ENCODE results near the gene MTAP. TPM values are rescaled to one million over a fixed set of nuclear protein-coding genes. Genes with fewer than 3 reads are reported as not detected.

MTAP gene
- total and polyA plus RNA-seq, 9 of the 15 experiments (the other 6 are each of a cell fraction or from before 2014, with no cell fraction given): 0.07 TPM; not detected in 8

- intact Hi-C loops (cut with micrococcal nuclease) (no loop called here), in situ Hi-C loops (cut with MboI) (no loop called here)
- ChIA-PET POLR2A (no interaction called here), CTCF (ENCODE audit: low intra/inter-chr PET ratio) (no interaction called here)
- ATAC-seq: no peak
- FAIRE-seq: no peak
- no TSS peak for BruUV-seq (replicated peaks)
- Histone ChIP-seq H3K79me2 (ENCODE audit: control insufficient read depth, insufficient read depth, low read length) (no peaks in the 10 kb centered on the region), H3K9ac (ENCODE audit: insufficient read depth in 1 of 2, low read depth in 2 of 2, low read length in 2 of 2) (no peak overlapping the region), H3K4me2 (ENCODE audit: insufficient read depth, low read length) (no peak overlapping the region), H3K36me3 (ENCODE audit: control insufficient read depth, insufficient read depth, low read length) (no peaks in the 10 kb centered on the region), H3K9me1 (ENCODE audit: control insufficient read depth, insufficient read depth, low read length) (no peaks in the 10 kb centered on the region), H3K27ac (ENCODE audit: extremely low read depth, low read depth, low read length) (no peak overlapping the region), H2AFZ (ENCODE audit: low read depth, low read length) (no peak overlapping the region), H3K9me3 (replicated peaks; ENCODE audit: control insufficient read depth, insufficient read depth, low read depth, low read length) (no peaks in the 10 kb centered on the region), H3K4me1 (replicated peaks in 1 of 2; ENCODE audit: control insufficient read depth in 2 of 2, insufficient read depth in 2 of 2, low read length in 2 of 2) (no peaks in the 10 kb centered on the region), H3K4me3 (no peak overlapping the region), H3K27me3 (ENCODE audit: control insufficient read depth in 2 of 2, insufficient read depth in 2 of 2, low read length in 2 of 2) (no peaks in the 10 kb centered on the region), H4K20me1 (replicated peaks; ENCODE audit: control insufficient read depth, insufficient read depth, low read length) (no peaks in the 10 kb centered on the region)
- WGBS (ENCODE audit: insufficient coverage, low coverage, missing lambda C conversion rate): no CpG with 5 or more reads among the region's 1 CpG
- TF ChIP-seq NCOA4 (IDR thresholded peaks at IDR 0.05; ENCODE audit: partially characterized antibody) (no peak), SRSF9 (IDR thresholded peaks at IDR 0.05; ENCODE audit: borderline replicate concordance, low read depth, low read length) (no peak), PBX2 (CRISPR knock-in tag; IDR thresholded peaks at IDR 0.05; ENCODE audit: low read depth) (no peak), PBX2 (tag; conservative IDR thresholded peaks at IDR 0.05; ENCODE audit: low read depth) (no peak), NELFE (IDR thresholded peaks at IDR 0.05; ENCODE audit: insufficient read depth, insufficient read length) (no peak), BHLHE40 (IDR thresholded peaks at IDR 0.05; ENCODE audit: low read length) (no peak), ZNF212 (CRISPR knock-in tag; IDR thresholded peaks at IDR 0.05) (no peak), JUND (IDR thresholded peaks at IDR 0.05; ENCODE audit: borderline replicate concordance, low read depth, low read length) (no peak), JUND (tag; IDR thresholded peaks at IDR 0.05; ENCODE audit: borderline replicate concordance, low read depth, low read length) (no peak), TOE1 (IDR thresholded peaks at IDR 0.05; ENCODE audit: borderline replicate concordance) (no peak), TOE1 (CRISPR knock-in tag; IDR thresholded peaks at IDR 0.05; ENCODE audit: borderline replicate concordance, low read depth) (no peak), MCM3 (IDR thresholded peaks at IDR 0.05) (no peak), L3MBTL2 (IDR thresholded peaks at IDR 0.05) (no peak), RBM34 (IDR thresholded peaks at IDR 0.05; ENCODE audit: borderline replicate concordance, insufficient read depth, low read length) (no peak), PTRF (tag; IDR thresholded peaks at IDR 0.05) (no peak), NONO (IDR thresholded peaks at IDR 0.05; ENCODE audit: low read depth in 2 of 2, low read length in 1 of 2) (no peak)
- DNase-seq (ENCODE audit: extremely low read depth in 1 of 4, low spot score in 3 of 4): no peak
Observed at GRCh38 chr9:21778304-21778703, 24.1 kb upstream of the MTAP start.
